Rectal smooth muscle tissue (tissue), 1 donor: Measurements from ENCODE around the gene CCP110.

Experiments
- H3K27ac ChIP-seq: one replicate; pipeline ENCODE4 v1.7.0; 2013; ENCODE audit warnings: low read depth, low read length, inconsistent platforms
- H3K27me3 ChIP-seq: one replicate; pipeline ENCODE4 v1.7.0; 2013; ENCODE audit warnings: low read length; ENCODE audit not compliant: control insufficient read depth, insufficient read depth
- H3K36me3 ChIP-seq: one replicate; pipeline ENCODE4 v1.7.0; 2013; ENCODE audit warnings: low read length; ENCODE audit not compliant: control insufficient read depth, insufficient read depth
- H3K4me1 ChIP-seq: one replicate; pipeline ENCODE4 v1.7.0; 2013; ENCODE audit warnings: low read length; ENCODE audit not compliant: control insufficient read depth, insufficient read depth
- H3K4me3 ChIP-seq: one replicate; pipeline ENCODE4 v1.7.0; 2013; ENCODE audit warnings: low read length
- H3K9ac ChIP-seq: one replicate; pipeline ENCODE4 v1.7.0; 2013; ENCODE audit warnings: low read length

The CCP110 gene

DNA sequence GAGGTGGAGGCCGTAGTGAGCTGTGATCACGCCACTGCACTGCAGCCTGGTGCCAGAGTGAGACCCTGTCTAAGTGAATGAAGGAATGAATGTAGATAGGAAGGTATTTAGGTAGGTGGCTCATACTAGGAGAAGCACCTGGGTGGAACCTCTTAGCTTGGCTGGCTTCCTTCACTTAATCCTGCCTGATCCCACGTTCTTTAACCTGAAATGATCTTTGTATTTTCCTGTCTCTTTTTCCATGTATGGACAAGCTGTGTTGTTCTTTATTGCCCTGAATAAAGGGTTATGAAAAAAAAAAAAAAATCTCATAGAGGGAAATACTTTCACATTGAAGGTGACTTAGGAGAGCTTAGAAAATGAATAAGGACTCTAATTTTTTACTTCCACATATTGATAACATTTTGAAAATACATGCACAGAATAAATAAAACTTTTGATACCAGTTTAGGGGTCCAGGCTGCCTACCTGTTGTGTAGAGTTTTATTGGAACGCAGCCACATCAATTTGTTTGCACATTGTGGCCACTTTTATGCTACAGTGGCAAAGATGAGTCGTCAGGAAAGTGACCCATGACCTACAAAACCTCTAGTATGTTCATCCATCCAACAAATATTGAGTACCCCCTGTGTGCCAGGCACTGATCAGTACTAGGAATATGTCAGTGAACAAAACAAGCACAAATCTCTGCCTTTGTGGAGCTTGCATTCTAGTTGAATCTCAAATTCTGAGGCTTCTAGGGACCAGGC is 76.4 kb downstream of the CCP110 start:
- H3K9ac ChIP-seq, result no peak overlapping the region
- H3K27ac ChIP-seq, result no peak overlapping the region
- peaks cover 7% of the 10 kb centered on the region for H3K36me3 ChIP-seq
- H3K4me1 ChIP-seq, result no peaks in the 10 kb centered on the region
- H3K4me3 ChIP-seq, result no peak overlapping the region
- H3K27me3 ChIP-seq, result no peaks in the 10 kb centered on the region

DNA sequence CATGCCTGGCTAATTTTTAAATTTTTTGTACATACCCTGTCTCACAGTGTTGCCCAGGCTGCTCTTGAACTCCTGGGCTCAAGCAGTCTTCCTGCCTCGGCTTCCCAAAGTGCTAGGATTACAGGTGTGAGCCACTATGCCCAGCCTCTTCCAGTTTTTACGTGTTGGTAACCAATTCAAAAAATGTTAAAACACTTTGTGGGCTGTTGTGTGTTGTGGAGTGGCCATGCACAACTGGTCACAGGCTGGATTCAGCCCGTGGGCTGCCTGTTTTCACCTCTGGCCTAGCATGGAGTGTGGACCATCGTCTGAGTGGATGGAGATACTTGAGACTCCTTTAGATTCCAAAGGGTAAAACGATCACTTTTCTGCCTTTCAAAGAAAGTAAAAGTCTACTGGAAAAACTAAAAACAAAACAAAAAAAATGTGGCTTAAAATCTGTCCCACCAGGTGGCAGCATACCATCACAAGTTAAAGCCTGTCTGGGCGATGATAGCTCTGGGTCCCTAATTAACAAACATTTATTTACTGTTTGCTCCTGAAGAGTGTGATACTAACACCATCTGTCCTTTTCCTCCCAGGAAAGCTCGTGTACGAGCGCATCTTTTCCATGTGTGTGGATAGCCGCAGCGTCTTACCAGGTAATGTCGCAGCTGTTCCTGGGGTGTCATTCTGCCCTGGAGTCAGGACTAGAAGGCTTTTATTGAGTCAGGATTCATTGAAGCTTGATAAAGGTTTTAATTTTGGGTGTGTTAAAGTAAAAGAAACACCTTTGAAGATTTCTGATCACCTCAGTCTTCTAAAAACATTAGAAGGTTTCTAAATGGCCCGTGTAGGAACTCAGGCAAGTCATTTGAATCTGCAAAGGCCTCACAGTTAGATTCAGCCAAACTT is 77.6 kb downstream of the CCP110 start:
- H3K4me3 ChIP-seq, result no peak overlapping the region
- peak overlapping the region; percentile 22 for H3K27ac ChIP-seq
- no peaks in the 10 kb centered on the region for H3K27me3 ChIP-seq
- peaks cover 5% of the 10 kb centered on the region for H3K36me3 ChIP-seq
- H3K9ac ChIP-seq, result no peak overlapping the region
- H3K4me1 ChIP-seq, result peaks cover 5% of the 10 kb centered on the region
